WERI-Rb-1 (cell line): ENCODE data around the gene CHST8.

Source experiments
- DNase-seq: peaks from one replicate; pipeline ENCODE4 v3.0.0-alpha.2; 2020
- H3K27ac ChIP-seq: fragments of 250-450 bp; sonication (Bioruptor Pico); 2 replicates; pipeline ENCODE4 v1.5.1; 2020; ENCODE audit warnings: mild to moderate bottlenecking, moderate library complexity
- H3K27me3 ChIP-seq: fragments of 250-450 bp; sonication (Bioruptor Pico); 2 replicates; pipeline ENCODE4 v1.5.1; 2021; ENCODE audit warnings: mild to moderate bottlenecking, low read depth, moderate library complexity; ENCODE audit not compliant: insufficient read depth, severe bottlenecking
- H3K36me3 ChIP-seq: fragments of 250-450 bp; sonication (Bioruptor Pico); 2 replicates; pipeline ENCODE4 v1.5.1; 2020; ENCODE audit warnings: mild to moderate bottlenecking, moderate library complexity
- H3K4me3 ChIP-seq: 2 replicates; pipeline ENCODE4 v1.5.1; 2011; ENCODE audit warnings: low read depth, mild to moderate bottlenecking, control low read depth, low read length
- H3K9me3 ChIP-seq: fragments of 250-450 bp; sonication (Bioruptor Pico); 2 replicates; pipeline ENCODE4 v1.5.1; 2021; ENCODE audit warnings: mild to moderate bottlenecking, moderate library complexity; ENCODE audit not compliant: severe bottlenecking
- CTCF ChIP-seq: IDR thresholded peaks from 2 replicates; pipeline ENCODE4 v1.5.1; 2011; ENCODE audit warnings: low read depth, mild to moderate bottlenecking, control low read depth, inconsistent platforms, low read length

CHST8 gene

DNA sequence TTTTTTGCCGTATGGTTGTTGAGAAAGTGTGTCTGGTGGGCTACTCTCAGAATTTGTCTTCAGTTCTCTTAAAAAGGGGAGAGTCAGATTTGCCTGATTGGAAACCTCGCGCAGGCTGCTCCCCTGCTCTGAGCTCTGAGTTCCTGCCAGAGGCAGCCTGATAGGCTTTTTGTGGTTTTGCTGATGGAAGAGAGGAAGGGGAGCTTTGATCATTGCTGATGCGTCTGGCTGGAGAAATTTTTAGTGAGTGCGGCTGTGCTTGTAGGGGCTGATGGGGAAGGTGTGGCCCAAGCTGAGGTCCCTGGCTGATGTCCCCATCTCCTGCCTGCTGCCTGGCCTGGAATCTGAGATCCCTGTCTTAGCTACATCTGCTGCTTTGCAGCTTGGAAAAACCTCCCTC, 2.8 kb downstream of the CHST8 start:
- TF ChIP-seq CTCF, result no peak
- Histone ChIP-seq H3K4me3 (no peak overlapping the region), H3K9me3 (no peaks in the 10 kb centered on the region), H3K36me3 (no peaks in the 10 kb centered on the region), H3K27ac (no peak overlapping the region), H3K27me3 (peaks cover 3% of the 10 kb centered on the region)
- no peak for DNase-seq

DNA sequence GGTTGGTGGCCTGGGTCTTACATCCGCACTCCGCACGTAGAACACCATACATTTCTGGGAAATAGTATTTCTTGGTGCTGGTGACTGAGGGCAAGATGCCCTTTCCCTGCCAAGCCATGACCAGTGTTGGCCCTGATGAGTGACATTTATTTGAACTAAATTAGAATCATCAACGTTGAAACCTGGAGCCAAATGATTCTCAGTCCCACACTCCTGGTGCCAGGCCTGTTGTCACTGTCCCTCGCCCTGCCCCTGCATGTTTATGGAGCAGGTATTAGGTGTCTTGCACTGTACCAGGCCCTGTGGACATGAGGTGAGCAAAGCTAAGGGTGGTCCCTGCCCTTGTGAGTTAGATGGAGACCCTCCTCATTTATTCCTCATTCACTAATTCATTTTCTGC, 5.8 kb downstream of the CHST8 start:
- H3K27ac ChIP-seq, result no peak overlapping the region
- H3K9me3 ChIP-seq, result no peaks in the 10 kb centered on the region
- H3K27me3 ChIP-seq, result no peaks in the 10 kb centered on the region
- no peaks in the 10 kb centered on the region for H3K36me3 ChIP-seq
- DNase-seq, result no peak
- no peak overlapping the region for H3K4me3 ChIP-seq
- no peak for TF ChIP-seq CTCF

DNA sequence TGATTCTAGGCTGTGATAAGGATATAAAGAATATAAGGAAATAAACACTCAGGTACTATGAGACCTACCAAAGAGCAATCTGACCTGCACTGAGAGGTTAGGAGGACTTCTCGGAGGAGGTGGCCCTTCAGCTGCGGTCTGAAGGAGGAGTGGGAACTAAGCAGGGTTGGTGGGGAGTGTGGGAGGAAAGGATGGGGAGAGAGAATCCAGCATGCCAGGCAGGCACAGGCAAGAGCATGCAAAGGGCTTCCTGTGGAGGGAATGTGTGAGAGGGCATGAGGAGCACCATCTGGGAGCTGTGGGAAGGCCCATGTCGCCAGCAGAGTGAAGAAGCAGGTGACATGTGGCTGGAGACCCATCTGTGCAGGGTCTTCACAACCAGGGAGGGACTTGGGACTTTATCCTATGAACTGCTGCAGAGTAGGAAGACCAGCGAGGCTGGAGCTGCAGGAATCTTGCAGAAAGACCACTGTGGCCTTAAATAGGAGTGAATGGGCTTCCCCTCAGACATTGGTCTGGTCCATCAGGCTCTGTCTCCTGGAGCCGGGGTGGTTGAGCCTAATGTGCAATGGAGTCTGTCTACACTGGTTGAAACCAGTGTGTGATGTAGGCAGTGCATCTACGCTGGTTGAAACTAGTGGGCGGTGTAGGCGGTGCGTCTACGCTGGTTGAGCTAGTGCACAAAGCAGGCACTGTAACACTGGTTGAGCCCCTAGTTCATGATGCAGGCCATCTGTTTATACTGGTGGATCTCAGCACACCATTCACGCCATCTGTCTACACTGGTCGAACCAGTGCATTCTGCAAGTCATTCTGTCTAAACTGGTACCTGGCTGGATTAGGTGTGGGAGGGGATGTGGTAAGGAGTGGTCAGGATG, 6.4 kb downstream of the CHST8 start:
- H3K4me3 ChIP-seq, result no peak overlapping the region
- DNase-seq, result no peak
- H3K36me3 ChIP-seq, result no peaks in the 10 kb centered on the region

DNA sequence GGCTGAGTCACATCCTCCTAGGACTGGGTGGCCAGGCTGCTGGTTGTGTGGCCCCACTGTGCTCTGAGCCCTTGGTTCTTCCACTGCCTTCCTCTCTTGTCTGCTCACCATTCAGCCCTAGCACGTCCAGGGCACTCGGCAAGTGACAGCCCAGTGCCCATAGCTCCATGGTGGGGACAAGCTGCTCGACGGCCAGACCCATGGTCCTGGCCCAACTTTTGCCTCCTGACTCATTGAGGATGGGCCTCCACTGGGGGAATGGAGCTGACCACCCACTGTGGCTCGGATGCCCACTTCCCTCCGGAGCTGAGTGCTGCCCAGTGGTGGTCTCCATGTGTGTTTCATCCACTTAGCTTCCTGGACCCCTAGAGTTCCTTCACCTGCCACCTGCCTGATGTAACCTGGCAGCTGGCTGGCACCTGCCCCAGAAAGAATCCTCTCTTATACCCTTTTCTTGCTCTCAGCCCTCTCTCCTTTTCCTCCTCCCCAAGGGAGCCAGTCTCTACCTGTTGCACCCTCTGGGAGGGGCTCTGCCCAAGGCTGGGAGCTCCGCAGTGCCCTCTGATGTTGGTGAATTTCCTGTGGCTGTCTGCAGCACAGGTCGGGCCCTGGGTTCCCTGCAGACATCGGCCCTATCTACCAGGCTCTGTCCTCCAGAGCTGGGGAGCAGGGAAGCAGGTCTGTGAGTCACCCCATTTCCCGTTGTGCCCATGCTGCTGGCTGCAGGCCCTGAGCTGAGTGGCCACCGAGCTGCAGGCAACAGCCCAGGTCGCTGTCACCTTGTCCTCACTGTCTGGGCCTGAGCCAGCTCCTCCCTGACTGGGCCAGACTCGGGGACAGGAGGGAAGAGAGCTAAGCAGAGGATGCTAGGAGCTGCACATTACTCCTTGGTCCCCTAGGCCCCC, 7.4 kb downstream of the CHST8 start:
- no peak for DNase-seq
- H3K27ac ChIP-seq, result no peak overlapping the region
- H3K4me3 ChIP-seq, result no peak overlapping the region
- no peak for TF ChIP-seq CTCF
- H3K36me3 ChIP-seq, result no peaks in the 10 kb centered on the region
- no peaks in the 10 kb centered on the region for H3K9me3 ChIP-seq
- no peaks in the 10 kb centered on the region for H3K27me3 ChIP-seq

More for the DNA sequence above, 6.4 kb downstream of the CHST8 start:
- Histone ChIP-seq H3K9me3 (no peaks in the 10 kb centered on the region), H3K27me3 (no peaks in the 10 kb centered on the region), H3K27ac (no peak overlapping the region)
- 0 out of 2 replicates have a peak, but pooled peaks have one; percentile 7 for TF ChIP-seq CTCF

DNA sequence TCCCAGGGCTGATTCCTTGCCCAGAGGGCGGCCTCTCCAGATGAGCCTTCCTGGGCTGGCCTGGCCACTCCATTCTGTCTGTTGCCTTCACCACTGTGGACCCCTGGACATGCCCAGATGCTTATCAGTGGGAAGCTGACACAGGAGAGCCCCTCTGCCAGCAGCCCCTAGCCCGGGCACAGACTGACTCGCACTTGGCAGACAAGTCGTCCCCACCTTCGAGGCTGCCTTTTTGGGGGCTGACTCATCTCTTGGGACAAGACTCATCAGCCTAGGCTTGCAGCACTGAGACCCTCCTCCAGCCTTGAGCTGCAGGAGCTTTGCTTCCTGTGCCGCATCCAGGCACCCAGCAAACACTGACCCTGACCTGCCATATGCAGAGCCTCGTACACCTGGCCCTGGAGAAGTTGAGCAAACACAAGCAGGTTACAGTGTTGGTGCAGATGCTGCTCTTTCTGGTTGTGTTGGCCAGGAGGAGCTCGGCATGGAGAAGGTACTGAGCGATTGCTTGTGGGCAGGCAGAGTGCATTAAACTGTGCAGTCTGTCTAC, 8.1 kb downstream of the CHST8 start:
- no peaks in the 10 kb centered on the region for H3K36me3 ChIP-seq
- no peak for DNase-seq
- no peak overlapping the region for H3K4me3 ChIP-seq
- H3K27me3 ChIP-seq, result no peaks in the 10 kb centered on the region
- H3K27ac ChIP-seq, result no peak overlapping the region
- no peaks in the 10 kb centered on the region for H3K9me3 ChIP-seq
- no peak for TF ChIP-seq CTCF
